Lower leg skin (tissue), 3 donors: ENCODE data around the gene USP31.

Experiments
- POLR2A ChIP-seq, 2 donors: fragments of 450-650 bp; IDR thresholded peaks; one replicate each; pipeline ENCODE4 v1.6.1; 2016 to 2017; ENCODE audit warnings: antibody characterized with exemption in 2 of 2, mild to moderate bottlenecking in 1 of 2, moderate library complexity in 1 of 2
- TF ChIP-seq, protein P1 (sequence below), 3 donors: fragments of 450-650 bp; IDR thresholded peaks; one replicate each; pipeline ENCODE4 v1.5.1; 2016; ENCODE audit warnings: antibody characterized with exemption in 3 of 3, mild to moderate bottlenecking in 3 of 3, moderate library complexity in 2 of 3

DNA sequence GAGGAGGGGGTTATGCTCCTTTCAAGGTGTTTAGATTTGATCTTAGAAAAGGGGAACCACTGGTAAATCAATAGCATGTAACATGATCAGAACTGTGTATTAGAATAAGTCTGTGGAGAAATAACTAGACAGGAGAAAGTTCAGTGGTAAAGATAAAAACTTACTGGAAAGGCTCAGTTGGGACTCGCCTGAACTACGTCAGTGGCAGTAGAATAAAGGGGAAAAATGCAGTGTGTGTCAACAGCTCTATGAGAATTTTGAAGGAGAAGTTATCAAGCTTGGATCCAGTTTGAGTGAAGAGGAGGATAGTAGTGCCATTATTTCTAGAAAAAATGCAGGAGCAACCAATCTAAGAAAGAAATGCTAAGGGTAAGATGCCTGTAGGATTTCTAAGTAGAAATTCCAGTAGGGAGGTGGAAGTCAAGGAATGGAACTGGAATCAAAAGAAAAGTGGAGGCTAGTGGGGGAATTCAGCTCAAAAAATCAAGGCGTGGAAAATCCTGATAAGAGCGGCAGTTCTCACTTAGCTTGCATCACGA lies 48.2 kb downstream of the USP31 start:
- TF ChIP-seq POLR2A (IDR thresholded peaks at IDR 0.05), result no peak
- TF ChIP-seq, protein P1, sequence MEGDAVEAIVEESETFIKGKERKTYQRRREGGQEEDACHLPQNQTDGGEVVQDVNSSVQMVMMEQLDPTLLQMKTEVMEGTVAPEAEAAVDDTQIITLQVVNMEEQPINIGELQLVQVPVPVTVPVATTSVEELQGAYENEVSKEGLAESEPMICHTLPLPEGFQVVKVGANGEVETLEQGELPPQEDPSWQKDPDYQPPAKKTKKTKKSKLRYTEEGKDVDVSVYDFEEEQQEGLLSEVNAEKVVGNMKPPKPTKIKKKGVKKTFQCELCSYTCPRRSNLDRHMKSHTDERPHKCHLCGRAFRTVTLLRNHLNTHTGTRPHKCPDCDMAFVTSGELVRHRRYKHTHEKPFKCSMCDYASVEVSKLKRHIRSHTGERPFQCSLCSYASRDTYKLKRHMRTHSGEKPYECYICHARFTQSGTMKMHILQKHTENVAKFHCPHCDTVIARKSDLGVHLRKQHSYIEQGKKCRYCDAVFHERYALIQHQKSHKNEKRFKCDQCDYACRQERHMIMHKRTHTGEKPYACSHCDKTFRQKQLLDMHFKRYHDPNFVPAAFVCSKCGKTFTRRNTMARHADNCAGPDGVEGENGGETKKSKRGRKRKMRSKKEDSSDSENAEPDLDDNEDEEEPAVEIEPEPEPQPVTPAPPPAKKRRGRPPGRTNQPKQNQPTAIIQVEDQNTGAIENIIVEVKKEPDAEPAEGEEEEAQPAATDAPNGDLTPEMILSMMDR (IDR thresholded peaks at IDR 0.05), result no peak
